GM18861 (cell line): ENCODE results near the gene CA4.

Experiments used
- ATAC-seq: cut with Tn5 transposase; IDR thresholded peaks from one replicate; pipeline ENCODE4 v1.9.1; 2021; ENCODE audit not compliant: unreplicated experiment

Gene CA4

DNA sequence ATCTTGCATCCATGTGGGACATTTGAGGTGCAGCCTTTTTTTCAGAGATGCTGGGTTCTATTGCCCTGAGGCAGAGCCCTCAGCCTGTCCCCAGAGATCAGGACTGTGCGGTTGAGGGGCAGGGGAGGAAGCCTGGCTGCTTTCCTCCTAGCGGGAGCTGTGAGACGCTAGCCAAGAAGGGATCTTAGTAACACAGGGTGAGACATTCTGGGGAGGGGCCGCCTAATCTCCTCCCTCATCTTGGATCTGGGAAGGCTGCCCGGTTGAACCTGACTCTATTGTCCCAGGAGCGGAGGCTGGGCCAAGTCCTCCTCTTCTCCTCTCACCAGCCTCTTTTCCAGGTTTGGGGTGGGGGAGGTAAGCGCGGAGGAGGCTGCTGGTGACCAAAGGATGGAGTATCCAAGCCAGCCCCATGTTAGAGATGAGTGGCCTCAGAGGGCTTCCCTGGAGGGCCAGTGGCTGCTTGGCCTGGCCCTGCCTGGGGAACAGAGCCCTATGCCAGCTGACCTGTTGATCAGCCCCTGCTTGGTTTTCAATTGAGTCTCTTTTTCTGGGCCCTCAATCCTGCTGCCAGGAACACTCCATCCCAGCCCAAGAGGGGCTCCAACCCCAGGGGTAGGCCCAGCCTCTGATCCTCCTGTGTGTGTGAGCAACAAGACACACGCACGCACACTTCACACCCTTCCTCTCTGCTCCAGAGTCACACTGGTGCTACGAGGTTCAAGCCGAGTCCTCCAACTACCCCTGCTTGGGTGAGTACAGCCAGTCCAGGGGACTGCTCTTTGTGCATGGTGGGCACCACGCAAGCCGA is 5.0 kb downstream of the CA4 start:
- no peak for ATAC-seq

DNA sequence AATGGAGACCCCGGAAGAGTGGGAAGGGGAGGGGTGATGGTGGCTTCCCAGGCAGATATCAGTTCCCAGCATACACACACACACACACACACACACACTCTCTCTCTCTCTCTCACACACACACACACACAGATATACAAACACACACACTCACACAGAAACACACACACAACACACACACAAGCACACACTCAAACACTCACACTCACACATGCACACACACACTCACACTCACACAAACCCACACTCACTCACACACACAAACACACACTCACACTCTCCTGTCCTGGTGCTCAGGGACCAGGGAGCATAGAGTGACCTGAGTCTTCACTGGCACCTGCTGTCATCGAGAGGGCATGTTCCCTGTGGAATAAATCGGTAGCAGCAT is 5.6 kb downstream of the CA4 start:
- ATAC-seq = no peak

DNA sequence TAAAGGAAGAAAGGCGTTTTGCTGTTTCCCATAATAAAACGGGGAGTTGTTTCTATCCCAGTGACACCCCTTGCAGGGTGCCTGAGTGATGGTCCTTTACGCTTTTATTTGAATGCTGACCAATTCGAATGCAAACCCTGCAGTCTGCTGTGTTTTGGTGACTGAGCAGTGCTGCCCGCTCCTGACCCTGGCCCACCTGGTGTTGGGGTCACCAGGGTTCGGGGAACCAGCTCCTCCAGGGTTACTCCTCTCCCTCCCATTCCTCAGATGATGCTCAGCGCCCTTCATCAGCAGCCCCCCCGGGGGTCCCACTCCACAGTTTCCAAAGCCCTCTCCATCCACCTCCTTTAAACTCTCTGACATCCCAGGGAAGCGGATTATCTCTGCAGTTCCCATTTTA is 6.0 kb downstream of the CA4 start:
- no peak for ATAC-seq

DNA sequence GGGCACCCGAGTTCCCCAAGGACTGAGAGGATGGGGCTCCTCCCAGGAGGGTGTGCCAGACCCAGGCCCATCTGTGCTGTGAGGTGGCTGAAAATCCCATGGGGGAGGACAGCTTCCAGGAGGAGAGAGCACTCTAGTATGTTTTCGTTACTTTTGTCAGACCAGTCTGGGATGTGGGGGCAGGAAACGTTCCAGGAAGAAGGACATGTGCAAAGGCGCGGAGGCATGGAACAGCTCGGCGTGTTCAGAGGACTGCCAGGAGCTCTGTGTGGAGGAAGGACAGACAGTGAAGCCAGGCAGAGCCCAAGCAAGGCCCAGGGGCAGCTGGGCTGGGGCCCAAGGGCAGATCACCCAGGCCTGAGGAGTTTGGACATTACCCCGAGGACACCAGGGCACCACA is 7.0 kb downstream of the CA4 start:
- no peak for ATAC-seq

DNA sequence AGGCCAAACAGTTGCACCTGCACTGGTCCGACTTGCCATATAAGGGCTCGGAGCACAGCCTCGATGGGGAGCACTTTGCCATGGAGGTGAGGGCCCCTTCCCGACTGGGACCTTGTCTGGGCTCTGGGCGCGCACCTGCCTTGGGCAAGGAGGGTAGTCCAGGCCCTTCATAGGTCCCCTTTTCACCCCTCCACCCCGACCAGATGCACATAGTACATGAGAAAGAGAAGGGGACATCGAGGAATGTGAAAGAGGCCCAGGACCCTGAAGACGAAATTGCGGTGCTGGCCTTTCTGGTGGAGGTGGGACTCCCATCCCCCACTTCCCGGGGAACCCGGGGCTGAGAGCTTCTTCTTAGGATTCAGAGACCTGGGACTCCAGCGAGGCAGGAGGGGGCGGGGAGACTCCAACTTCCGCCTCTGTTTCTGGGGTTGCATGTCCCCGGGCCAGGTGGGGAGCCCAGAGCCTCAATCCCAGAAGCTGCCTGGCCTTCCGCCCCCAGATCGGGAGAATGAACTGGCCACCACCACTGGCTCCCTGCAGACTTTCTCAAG is 7.8 kb downstream of the CA4 start:
- ATAC-seq = no peak

DNA sequence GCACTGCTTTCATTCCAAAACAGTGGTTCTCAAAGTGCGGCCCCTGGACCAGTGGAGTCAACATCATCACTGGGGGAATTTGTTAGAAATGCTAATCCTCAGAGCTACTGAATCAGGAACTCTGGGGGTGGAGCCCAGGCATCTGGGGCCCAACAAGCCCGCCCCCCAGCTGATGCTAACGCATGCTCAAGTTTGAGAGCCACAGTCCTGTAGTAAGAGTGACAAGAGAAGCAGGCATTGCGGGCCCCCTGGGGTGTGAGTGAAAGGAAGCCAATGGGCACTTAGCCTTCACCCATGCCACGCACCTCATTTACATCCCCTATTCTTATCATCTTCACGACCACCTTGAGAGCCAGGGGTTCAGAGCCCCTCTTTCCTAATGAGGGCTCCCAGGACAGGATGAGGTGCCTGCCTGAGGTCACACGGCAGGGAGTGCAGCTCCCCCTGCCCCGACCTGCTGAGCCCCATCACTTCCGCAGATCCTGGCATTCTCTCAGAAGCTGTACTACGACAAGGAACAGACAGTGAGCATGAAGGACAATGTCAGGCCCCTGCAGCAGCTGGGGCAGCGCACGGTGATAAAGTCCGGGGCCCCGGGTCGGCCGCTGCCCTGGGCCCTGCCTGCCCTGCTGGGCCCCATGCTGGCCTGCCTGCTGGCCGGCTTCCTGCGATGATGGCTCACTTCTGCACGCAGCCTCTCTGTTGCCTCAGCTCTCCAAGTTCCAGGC is 9.1 kb downstream of the CA4 start:
- ATAC-seq = no peak

DNA sequence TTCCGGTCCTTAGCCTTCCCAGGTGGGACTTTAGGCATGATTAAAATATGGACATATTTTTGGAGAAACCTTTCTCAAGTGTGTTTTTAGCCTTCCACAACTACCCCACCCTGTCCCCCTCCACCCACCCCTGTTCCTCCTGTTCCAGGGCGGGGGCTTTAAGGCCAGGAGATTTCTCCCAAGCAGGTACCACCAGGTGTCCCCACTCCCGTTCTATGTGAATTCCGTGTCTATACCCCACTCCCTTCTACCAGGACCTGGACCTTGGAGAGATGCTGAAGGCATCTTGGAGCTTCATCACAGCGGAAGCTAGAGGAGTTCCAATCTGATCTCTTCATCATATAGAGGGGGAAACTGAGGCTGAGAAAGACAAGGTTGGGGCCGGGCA is 9.7 kb downstream of the CA4 start:
- no peak for ATAC-seq

DNA sequence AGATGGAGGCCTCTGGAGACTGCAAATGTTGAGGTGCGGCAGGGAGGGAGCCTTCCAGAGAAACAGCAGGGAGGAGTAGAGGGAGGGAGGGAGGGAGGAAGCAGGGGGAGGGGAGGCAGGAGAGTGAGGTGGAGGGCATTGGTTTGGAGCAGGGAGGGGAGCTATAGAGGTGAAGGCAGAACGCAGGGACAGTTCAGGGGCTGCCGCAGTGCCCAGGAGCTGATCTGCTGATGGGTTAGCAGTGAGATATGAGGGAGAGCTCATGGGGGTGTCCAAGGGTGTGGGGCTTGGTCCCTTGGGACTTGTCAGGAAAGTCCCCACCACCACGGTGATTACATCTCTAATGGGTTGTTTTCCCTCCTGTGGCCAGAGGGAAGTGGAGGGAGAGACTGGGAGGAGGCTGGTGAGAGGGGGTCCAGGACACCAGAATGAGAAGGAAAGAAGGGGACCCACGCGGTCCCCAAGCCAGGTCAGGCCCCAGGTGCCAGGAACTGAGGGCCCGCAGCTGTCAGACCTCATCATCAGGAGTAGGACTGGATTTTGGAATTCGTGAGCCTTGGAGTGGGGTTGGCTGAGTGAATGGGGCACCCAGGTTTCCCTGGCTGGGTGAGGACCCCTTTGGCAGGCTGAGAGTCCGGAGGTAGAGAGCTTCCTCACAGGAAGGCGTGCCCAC is 11.2 kb downstream of the CA4 start:
- ATAC-seq = no peak

DNA sequence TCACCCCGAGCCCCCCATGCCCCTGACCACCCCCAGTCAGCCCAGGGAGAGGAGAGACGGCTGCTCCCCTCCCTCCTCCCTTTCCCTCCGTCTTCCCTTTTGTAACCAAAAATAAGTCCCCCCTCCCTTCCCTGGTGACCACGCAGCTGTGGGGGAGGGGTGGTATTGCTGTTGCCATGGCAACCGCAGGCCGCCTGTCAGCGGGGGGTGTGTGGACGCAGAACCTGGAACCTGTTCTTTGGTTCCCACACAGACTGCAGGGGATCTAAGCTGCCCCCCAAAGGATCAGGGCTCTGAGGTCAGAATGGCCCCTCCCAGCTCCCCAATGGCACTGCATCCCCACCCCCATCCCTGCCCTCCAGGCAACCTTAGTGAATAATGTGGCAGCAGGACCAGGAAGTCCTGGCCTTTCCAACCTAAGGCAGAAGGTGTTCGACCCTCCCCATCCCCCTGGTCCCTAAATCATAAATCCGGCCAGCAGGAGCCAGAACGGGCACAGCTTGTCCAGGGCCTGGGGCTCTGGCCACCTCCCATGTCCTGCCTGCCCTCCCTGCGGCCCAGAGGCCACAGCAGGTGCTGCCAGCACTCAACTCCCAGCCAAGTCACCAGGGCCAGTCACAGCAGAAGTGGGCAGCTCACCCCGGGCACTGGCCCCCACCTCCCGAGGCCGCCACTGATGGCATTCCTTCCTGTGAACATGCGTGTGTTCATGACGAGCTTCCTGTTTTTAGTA is 12.0 kb downstream of the CA4 start:
- ATAC-seq = no peak

DNA sequence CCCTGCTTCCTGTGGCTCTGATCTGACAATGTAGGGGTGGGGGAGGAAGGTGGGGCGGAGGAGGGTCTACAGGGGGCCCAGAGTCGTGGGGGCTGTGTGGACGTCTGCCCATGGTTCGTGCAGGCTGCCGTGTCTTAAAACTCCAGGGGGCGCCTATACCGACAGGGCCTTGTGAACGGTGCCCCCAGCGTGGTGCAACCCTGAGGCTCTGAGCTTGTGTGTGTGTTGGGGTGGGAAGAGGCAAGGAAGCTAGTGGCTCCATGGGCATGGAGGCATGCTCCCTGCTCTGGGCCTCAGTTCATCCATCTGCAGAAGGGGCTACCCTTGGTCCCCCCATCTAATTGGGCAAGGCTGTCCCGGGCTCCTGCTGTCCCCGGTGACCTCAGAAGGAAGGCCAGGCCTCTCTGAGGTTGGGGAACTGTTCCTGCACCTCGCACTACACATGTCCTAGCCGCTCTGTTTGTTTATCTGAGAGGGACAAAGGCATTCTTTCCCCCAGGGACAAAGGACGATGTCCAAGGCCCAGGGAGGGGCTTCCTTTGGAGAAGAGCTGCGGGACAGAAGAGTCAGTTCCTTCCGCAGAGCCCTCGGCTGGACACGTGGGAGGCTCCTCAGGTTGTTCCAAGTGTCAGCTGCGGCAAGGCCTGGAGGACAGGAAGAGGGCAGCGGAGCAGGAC is 13.5 kb downstream of the CA4 start:
- no peak for ATAC-seq

DNA sequence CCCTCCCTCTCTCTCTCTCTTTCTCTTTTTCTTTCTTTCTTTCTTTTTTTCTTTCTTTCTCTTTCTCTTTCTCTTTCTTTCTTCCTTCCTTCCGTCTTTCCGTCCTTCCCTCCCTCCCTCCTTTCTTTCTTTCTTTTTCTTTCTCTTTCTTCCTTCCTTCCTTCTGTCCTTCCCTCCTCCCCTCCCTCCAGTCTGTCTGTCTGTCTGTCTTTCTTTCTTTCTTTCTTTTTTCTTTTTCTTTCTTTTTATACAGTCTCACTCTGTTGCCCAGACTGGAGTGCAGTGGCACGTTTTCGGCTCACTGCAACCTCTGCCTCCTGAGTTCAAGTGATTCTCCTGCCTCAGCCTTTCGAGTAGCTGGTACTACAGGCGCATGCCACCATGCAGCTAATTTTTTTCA is 14.4 kb downstream of the CA4 start:
- ATAC-seq = no peak

DNA sequence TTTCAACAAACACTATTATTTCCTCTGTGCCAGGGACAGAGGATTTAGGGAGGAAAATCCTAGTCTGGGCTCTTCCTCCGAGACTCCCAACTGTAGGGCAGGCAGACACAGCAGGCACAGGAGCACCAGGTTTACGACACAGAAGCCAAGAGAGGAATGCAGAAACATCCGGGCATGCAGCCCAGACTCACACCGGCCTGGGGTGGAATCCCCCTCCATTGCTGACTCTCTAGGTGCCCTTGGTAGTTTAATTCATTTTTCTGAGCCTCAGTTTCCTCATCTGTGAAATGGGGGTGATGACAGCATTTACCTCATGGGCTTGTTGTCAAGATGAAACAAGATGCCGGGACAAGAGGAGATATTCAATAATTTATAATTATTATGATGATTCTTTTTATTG is 14.9 kb downstream of the CA4 start:
- ATAC-seq = no peak

DNA sequence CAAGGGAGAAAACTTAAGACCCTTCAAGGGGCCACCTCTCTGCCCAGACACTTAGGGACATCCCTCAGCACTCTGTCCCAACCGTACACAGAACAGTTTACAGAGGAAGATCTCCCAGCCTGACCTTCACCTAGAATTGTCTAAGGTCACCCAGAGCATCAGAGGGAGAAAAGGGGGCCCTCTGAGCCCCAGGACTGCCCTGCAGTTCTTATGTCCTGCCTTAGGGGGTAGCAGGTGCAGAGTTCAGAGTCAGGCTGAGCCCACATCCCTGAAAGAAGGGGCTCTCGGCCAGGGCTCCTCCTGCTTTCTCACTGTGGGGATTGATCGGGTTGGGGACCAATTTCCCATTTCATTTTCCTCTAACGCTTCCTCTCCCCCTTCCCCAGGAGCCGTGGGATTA is 15.4 kb downstream of the CA4 start:
- ATAC-seq = no peak

DNA sequence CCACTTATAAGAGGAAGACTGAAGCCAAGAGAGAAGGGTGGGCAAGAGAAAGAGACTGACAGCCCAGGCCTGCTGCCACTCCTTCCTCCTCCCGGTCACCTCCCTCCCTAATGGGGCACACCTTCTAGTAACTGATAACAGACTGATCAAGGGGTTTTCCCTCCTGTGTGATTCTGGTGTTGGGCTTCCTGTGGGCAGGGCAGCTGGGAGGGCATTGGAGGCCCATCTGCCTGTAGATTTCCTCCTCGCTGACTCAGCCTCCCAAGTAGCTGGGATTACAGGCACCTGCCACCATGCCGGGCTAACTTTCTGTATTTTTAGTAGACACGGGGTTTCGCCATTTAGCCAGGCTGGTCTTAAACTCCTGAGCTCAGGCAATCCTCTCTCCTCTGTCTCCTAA is 16.2 kb downstream of the CA4 start:
- ATAC-seq = no peak

DNA sequence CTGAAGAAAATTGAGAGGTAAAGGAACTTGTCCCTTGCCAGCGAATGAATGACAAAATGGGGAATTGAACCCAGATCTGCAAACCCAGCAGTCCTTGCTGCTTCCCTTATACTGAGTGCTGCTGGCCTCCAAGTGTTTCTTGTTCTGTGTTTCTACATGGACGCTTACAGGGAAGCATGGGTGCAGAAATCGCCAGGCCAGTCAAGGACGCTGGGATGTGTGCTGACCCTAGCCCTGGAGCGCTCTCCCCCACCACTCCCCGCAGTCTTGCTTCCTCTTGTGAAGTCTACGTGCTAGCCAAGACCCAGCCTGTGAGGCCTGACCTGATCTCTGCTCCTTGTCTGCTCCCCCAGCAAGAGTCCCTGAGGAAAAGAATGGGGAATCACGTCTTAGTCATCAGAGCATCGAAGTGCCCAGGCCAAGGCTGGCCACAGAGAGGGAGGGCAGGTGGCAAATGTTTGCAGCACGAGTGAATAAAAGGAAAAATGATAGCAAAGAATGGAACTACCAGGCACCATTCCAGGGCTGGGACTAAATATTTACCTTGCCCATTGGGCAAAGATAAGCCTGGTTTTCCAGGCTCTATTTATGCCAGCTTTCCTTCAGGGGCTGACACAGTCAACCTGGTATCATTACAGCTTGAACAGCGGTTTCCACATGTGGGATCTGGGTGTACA is 17.4 kb downstream of the CA4 start:
- no peak for ATAC-seq

DNA sequence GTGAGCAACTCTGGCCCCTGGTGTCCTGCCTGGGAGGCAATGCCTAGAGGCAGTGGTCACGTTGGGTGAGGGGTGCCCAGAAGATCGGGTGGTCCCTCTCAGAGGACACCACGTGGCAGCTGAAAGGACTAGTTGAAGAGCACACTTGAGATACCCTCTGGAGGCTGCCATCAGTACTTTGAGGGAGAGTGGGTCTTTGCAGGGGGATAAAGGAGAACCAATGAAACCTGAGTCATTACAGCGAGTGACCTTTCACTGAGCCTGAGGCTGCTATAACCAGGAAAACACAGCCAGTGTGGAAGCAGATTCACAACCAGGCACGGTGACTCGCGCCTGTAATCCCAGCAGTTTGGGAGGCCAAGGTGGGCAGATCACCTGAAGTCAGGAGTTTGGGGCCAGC is 18.9 kb downstream of the CA4 start:
- ATAC-seq = no peak

DNA sequence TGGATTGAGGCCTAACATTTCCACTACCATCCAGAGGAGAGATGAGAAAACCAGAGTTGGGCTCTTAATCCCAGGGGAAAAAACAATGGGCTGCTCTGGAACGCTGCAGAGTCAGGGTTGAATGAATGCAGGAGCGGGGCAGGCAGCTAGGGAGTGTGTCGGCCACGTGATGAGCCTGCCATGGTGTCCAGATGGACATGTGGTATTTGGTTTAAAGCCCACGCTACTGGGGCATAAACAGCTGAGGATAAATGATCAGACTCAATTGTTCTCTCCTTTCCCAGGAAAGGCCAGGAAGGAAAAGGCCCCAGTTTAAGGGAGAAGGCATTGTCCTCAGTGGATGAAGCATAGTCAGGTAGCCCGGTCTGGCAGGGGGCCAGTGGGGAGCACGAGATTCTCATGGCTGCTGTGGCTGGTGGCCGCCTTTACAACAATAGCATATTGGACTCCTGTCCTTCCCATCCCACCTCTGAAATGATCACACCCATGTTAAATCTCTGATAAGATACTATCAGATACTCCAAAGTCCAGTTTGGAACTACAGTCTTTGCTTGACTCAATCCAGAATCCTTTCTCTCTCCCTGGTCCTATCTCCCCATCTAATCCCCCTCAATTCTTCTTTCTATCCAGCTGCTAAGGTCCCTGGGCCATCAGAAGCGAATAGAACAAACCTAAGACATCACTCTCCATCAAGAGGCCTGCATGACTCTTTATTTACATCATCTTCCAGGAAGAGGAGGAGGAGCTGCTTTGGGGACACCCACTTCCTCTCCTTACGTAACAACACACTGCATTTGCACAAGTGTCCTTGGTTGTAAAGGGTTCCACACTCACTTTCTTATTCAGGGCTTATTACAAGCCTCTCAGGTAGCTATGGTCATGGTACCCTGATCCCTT is 20.4 kb downstream of the CA4 start:
- no peak for ATAC-seq

DNA sequence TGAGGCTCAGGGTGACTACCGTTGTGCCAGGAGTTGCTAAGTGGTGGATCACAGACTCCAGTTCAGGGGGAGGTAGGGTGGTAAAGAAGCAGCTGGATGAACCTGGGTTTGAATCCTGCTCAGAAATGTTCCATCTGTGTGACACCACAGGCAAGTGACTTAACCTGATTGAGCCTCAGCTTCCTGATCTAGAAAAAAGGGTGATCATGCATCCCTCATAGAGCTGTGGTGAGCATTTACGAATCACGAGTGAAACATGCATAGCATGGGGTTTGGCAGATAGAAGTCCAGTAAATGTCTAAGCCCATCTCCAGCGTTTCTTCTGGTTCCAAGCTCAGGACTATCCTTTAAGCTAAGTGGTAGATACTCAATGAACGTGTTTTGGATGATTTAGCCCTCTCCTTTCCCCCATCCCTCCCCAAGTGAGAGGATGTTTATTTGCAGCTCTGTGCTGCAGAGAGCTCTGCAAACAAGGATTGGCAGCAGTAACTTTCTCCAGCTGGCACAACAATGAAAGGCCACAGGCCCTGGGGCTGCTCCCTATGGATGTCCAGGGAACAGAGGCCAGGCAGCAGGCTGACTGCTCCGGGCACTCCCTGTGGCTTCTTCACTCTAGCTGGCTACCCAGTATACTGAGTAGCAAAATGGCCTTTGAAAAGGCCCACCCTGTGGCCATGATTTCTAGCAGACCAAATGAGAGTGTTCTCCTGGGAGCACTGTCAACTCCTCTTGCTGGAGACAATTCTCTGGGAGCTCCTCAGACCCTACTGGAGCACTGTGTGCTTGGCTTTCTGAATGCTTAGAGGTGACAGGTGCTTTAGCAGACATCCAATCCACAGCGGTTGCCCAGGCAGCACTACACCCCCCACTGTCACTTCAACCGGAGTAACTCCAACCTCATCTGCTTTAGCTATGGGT is 21.3 kb downstream of the CA4 start:
- ATAC-seq = no peak
